Spleen (tissue), 11 donors: ENCODE data around the gene DHDH. TPM values are rescaled to one million over a fixed set of nuclear protein-coding genes. Genes with fewer than 3 reads are reported as not detected.
A peak's percentile ranks its signal among the peaks of the same experiment; 100 is the strongest.

Experiments
- DNase-seq: peaks from one replicate; pipeline ENCODE4 v3.0.0-alpha.2; 2020
- H3K27ac ChIP-seq, 8 donors: fragments of 200-600 bp; sonication (generic) in 7 of 8; 1 replicate in 4 of 8; 2 replicates in 4 of 8; pipeline versions ENCODE4 v1.5.0 to v1.8.0; 2016 to 2021; ENCODE audit warnings: inconsistent platforms in 4 of 8, mild to moderate bottlenecking in 4 of 8, moderate library complexity in 1 of 8
- H3K27me3 ChIP-seq, 7 donors: fragments of 200-600 bp; sonication (generic) in 6 of 7; replicated peaks in 1 of 7; 1 replicate in 4 of 7; 2 replicates in 3 of 7; pipeline versions ENCODE4 v1.5.0 to v1.8.0; 2016 to 2021; ENCODE audit warnings: inconsistent platforms in 3 of 7, mild to moderate bottlenecking in 1 of 7
- H3K36me3 ChIP-seq, 6 donors: fragments of 200-600 bp; sonication (generic) in 5 of 6; 1 replicate in 4 of 6; 2 replicates in 2 of 6; pipeline versions ENCODE4 v1.5.0 to v1.8.0; 2016 to 2021; ENCODE audit warnings: inconsistent platforms in 2 of 6
- H3K4me1 ChIP-seq, 6 donors: fragments of 200-600 bp; sonication (generic) in 5 of 6; 1 replicate in 3 of 6; 2 replicates in 3 of 6; pipeline versions ENCODE4 v1.5.0 to v1.8.0; 2016 to 2021; ENCODE audit warnings: inconsistent platforms in 3 of 6
- H3K4me3 ChIP-seq, 8 donors: fragments of 200-600 bp; sonication (generic) in 7 of 8; 1 replicate in 4 of 8; 2 replicates in 4 of 8; pipeline versions ENCODE4 v1.5.0 to v1.8.0; 2016 to 2021; ENCODE audit warnings: inconsistent platforms in 4 of 8, mild to moderate bottlenecking in 4 of 8, moderate library complexity in 2 of 8
- H3K9me3 ChIP-seq, 8 donors: fragments of 200-600 bp; sonication (generic) in 7 of 8; 1 replicate in 4 of 8; 2 replicates in 4 of 8; pipeline versions ENCODE4 v1.5.0 to v1.8.0; 2016 to 2021; ENCODE audit warnings: inconsistent platforms in 4 of 8
- CTCF ChIP-seq, 11 experiments: fragments of 200-600 bp in 7 of 11; fragments of 450-650 bp in 4 of 11; sonication (generic) in 4 of 11; IDR thresholded peaks in 8 of 11; conservative IDR thresholded peaks in 3 of 11; 1 replicate in 7 of 11; 2 replicates in 4 of 11; pipeline versions ENCODE4 v1.4.0 to v1.8.0; 2016 to 2021; ENCODE audit warnings: antibody characterized with exemption in 11 of 11, inconsistent platforms in 4 of 11, mild to moderate bottlenecking in 1 of 11
- POLR2A ChIP-seq, 3 donors: fragments of 450-650 bp; IDR thresholded peaks; one replicate each; pipeline ENCODE4 v1.5.1; 2017; ENCODE audit warnings: antibody characterized with exemption in 3 of 3, mild to moderate bottlenecking in 1 of 3
- POLR2AphosphoS5 ChIP-seq, 3 donors: sonication (generic); formaldehyde crosslinking; IDR thresholded peaks; one replicate each; pipeline ENCODE4 v1.5.1; 2017; ENCODE audit warnings: antibody characterized with exemption in 3 of 3
- WGBS, 5 donors: extraction: QIAGEN DNeasy Blood & Tissue Kit in 3 of 5; methylation state at CpG; one replicate each; pipeline versions ENCODE4 v1.1.5 to v1.1.7; 2013 to 2018; 5-methylcytosine and 5-hydroxymethylcytosine counted together
- intact Hi-C: fragments of 100-400 bp; cut with DNase I; formaldehyde crosslinking; loops from one replicate; pipeline ENCODE4 v1.15.0; 2023; ENCODE audit warnings: low total_unique reads
- polyA plus RNA-seq, 3 donors: library from polyadenylated mRNA; stranded (reverse); fragments of 200-250 nt; gene quantifications; one replicate each; pipeline ENCODE4 v1.2.1, GENCODE V29; 2013
- total RNA-seq, 7 donors: library from RNA; depleted of rRNA in 3 of 7; stranded (reverse); fragments of >200 nt in 3 of 7; fragmentation: NEBNext Ultra II Directional in 4 of 7; extraction: Animal tissue kit (Norgen Biotek cat#: 25700) in 4 of 7; gene quantifications; one replicate each; pipeline versions ENCODE4 v1.1.0 to v1.2.1, GENCODE V29; 2016 to 2021
- donor health status: healthy with polysubstance abuse.
- donor health status: DM: no; HTN: no; CAD: no; lungs with moderate emphysema.
- donor health status: DM: no; HTN: no; CAD: no.
- donor health status: Bipolar disorder and iron deficiency.
- donor health status: healthy.
- donor health status: DM: no; HTN: no; CAD: no.
- donor health status: DM: yes; HTN: yes; CAD: no.

DHDH gene
- total and polyA plus RNA-seq, 10 donors, result 0.51 to 4.5 (median 2.1) TPM; not detected in 1

GRCh38 chr19:48969276-48970138 is 36.0 kb downstream of the DHDH start:
- Histone ChIP-seq H3K27me3 (no peaks in the 10 kb centered on the region), H3K4me3 (no peak overlapping the region), H3K27ac (peak overlapping the region in 2 of 8 donors; percentile 97 to 98), H3K9me3 (no peaks in the 10 kb centered on the region), H3K4me1 (peaks cover 18 to 60% (median 46%) of the 10 kb centered on the region in 6 donors), H3K36me3 (peaks cover 3 to 83% (median 49%) of the 10 kb centered on the region in 6 donors)
- WGBS, 5 donors, result 92 to 97% (median 94%) methylated on average over 31 to 45 of the region's 45 CpGs
- peak; percentile 82 for DNase-seq
- TF ChIP-seq POLR2A (IDR thresholded peaks at IDR 0.05) (no peak), CTCF (IDR thresholded peaks at IDR 0.05 in 8 of 11, conservative IDR thresholded peaks at IDR 0.05 in 3 of 11) (no peak), POLR2AphosphoS5 (IDR thresholded peaks at IDR 0.05) (peak; percentile 43 to 63 (median 62))
- intact Hi-C loops, result loop anchor here (10.0 kb wide), 1 partner anchor 95 kb away; the partner anchor contains the start of gene PPP1R15A

GRCh38 chr19:48970139-48970766 is 36.8 kb downstream of the DHDH start:
- no peaks in the 10 kb centered on the region for H3K9me3 ChIP-seq
- H3K36me3 ChIP-seq, result peaks cover 3 to 91% (median 50%) of the 10 kb centered on the region in 6 donors
- DNase-seq, result no peak
- TF ChIP-seq POLR2A (IDR thresholded peaks at IDR 0.05) (no peak), CTCF (IDR thresholded peaks at IDR 0.05 in 8 of 11, conservative IDR thresholded peaks at IDR 0.05 in 3 of 11) (no peak), POLR2AphosphoS5 (IDR thresholded peaks at IDR 0.05) (no peak)
- no peaks in the 10 kb centered on the region for H3K27me3 ChIP-seq
- intact Hi-C loops, result no loop called here
- H3K4me1 ChIP-seq, result peaks cover 15 to 55% (median 40%) of the 10 kb centered on the region in 6 donors
- 87 to 94% (median 90%) methylated on average over 22 to 23 of the region's 23 CpGs for WGBS, 5 donors
- H3K27ac ChIP-seq, result peak overlapping the region in 3 of 8 donors; percentile 27 to 41 (median 31)
- no peak overlapping the region for H3K4me3 ChIP-seq

GRCh38 chr19:48970923-48971395 is 37.5 kb downstream of the DHDH start:
- WGBS, 5 donors, result 15 to 16% (median 16%) methylated on average over 19 of the region's 19 CpGs
- H3K4me3 ChIP-seq, result no peak overlapping the region
- no peaks in the 10 kb centered on the region for H3K9me3 ChIP-seq
- TF ChIP-seq POLR2A (IDR thresholded peaks at IDR 0.05) (no peak), CTCF (IDR thresholded peaks at IDR 0.05 in 8 of 11, conservative IDR thresholded peaks at IDR 0.05 in 3 of 11) (peak; percentile 78 to 99 (median 95)), POLR2AphosphoS5 (IDR thresholded peaks at IDR 0.05) (peak; percentile 62 to 78 (median 77))
- intact Hi-C loops, result no loop called here
- H3K4me1 ChIP-seq, result peaks cover 15 to 54% (median 38%) of the 10 kb centered on the region in 6 donors
- peaks cover 3 to 95% (median 49%) of the 10 kb centered on the region in 6 donors for H3K36me3 ChIP-seq
- DNase-seq, result peak; percentile 95
- no peaks in the 10 kb centered on the region for H3K27me3 ChIP-seq
- peak overlapping the region in 3 of 8 donors; percentile 27 to 41 (median 31) for H3K27ac ChIP-seq
